G401 (cell line): Measurements from ENCODE around the gene NPHS1. TPM values are rescaled to one million over a fixed set of nuclear protein-coding genes. Genes with fewer than 3 reads are reported as not detected.
"Not testable (repeated sequence)": the region's sequence is repeated elsewhere in the genome, so short reads cannot be mapped to it uniquely, and the experiment has no call there.

Experiments
- DNase-seq: peaks from one replicate; pipeline ENCODE4 v3.0.0-alpha.2; 2015; ENCODE audit warnings: low spot score
- in situ Hi-C: cut with HindIII; loops from 2 replicates; pipeline ENCODE4 v1.10.0; 2016; ENCODE audit warnings: low sequenced_read_pairs, mixed read lengths
- total RNA-seq: library from RNA; depleted of rRNA; stranded (reverse); fragments of >200 nt; shearing (Covaris generic); gene quantifications from 2 replicates; pipeline ENCODE4 v1.2.3, GENCODE V29; 2014

NPHS1 gene
- total RNA-seq, 1 experiment from 2014 or later, result not detected

DNA sequence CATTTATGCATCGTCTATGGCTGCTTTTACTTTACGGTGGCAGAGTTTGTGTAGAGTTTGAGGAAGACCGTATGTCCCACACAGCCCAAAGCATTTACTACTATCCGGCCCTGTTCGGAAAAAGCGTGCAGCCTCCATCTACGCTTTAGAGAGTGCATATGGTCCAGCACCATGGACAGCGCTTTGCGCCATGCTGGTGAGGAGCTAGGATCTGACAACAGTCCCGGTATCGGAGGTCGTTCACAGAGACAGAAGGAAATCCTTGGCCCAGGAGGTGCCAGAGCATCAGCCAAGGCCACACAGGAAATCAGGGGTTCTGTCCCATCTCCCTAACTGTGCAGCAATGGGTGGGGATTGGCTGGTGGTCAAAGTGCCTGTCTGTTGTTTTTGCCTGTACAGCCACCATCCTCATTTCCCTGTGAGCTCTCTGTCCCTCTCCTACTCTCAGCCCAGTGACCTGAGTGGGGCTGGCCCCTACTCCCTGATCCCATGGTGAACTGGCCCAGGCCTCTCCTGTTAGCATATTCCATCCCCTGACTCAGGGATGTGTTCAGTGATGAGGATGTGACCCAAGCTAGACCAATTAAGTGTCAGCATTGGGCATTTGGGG is 23.5 kb downstream of the NPHS1 start:
- DNase-seq, result peak; percentile 2
- in situ Hi-C loops, result no loop called here

DNA sequence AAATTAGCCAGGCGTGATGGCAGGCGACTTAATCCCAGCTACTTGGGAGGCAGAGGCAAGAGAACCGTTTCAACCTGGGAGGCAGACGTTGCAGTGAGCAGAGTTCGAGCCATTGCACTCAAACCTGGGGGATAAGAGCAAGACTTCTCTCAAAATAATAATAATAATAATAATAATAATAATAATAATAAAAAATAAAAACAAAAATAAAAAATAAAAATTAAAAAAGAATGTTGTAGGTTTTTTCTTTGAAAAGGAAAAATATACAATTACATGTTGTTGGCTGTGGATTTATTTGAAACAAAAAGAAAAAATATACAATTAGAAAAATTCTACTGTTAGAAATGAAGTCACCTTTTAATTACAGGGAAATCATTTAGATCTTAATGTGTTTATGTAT is 28.2 kb downstream of the NPHS1 start:
- DNase-seq, result no peak
- in situ Hi-C loops, result no loop called here

DNA sequence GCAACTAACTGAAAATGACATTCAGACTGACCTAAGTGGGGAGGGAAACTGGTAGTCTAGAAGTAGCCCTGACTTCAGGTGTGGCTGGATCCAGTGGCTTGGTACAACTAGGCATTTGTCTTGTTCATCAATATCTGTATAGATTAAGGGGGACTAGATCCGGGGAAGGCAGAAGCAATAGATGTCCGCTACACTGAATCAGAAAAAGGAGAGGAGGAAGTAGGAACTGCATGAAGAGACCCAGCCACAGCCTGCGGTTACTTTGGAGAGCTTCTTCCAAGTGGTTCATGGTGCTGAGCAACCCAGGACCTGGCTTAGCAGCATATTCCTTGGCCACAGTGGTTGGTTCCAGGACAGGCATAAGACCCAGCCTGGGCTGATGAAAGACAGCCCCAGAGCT is 29.7 kb downstream of the NPHS1 start:
- in situ Hi-C loops, result no loop called here
- DNase-seq, result no peak

DNA sequence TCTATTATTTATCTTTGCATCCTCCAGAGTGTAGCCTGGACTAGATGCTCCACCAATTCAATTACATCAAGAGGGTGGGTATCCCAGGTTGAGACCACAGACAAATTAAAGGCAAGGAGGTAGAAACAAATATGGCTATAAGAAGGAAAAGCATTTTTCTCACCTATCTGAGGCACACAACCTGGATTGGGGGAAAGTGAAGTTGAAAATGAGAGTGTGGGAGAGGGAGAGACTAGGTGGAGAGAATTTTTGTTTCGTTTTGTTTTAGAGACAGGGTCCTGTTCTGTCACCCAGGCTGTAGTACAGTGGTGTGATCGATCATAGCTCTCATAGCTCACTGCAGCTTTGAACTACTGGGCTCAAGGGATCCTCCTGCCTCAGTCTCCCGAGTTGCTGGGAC is 33.9 kb downstream of the NPHS1 start:
- in situ Hi-C loops, result no loop called here
- DNase-seq, result no peak

DNA sequence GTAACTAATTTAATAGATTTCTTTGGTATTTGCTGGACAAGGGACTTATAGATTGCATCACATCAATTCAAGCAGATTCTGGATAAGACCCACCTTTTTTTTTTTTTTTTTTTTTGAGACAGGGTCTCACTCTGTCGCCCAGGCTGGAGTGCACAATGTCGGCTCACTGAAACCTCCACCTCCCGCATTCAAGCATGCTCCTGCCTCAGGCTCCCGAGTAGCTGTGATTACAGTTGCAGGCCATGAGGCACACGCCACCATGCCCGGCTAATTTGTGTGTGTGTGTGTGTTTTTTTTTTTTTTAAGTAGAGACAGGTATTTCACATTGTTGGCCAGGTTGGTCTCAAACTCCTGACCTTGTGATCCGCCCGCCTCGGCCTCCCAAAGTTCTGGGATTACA is 35.5 kb downstream of the NPHS1 start:
- in situ Hi-C loops, result no loop called here
- DNase-seq, result no peak

DNA sequence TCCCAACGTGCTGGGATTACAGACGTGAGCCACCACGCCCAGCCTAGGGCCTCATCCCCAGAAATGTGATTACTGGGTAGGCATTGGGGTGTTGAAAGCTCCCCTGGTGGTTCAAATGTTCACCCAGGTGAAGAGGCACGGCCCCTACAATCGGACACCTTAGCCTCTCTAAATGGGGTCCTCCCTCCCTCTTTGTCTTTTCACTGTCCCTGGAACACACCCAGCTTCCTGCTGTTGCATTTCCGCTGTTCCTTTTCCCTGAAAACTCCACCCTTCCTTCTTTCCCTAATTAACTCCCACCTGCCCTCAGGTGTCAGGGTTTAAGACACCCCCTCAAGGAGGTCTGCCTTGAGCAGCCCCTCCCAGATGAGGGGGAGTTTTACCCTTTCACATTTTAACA is 36.0 kb downstream of the NPHS1 start:
- no peak for DNase-seq
- in situ Hi-C loops, result no loop called here

DNA sequence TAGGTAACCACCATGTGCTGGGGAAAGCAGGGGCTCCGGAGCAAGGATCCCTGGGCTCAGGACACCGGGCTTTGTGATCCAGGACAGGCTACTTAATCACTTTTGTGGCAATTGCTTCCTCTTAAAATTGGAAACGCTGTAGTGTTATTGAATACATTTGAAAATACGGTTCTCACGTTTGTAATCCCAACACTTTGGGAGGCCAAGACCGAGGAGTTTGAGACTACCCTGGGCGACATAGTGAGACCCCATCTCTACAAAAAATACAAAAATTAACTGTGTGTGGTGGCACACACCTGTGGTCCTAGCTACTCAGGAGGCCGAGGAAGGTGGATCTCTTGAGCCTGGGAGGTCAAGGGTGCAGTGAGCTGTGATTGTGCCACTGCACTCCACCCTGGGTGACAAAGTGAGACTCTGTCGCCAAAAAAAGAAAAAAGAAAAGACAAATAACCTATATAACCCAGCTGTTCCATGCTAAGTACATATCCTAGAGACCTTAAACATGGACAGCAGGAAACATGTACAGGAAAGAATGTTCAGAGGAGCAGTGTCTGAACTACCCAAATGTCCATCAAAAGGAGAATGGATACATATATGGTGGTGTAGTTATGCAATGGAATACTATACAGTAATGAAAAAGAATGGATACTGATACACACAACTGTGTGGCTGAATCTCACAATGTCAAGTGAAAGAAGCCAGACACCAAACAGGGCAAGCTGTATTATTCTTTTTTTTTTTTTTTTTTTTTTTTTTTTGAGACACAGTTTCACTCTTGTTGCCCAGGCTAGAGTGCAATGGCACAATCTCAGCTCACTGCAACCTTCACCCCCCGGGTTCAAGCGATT is 39.0 kb downstream of the NPHS1 start:
- no peak for DNase-seq
- in situ Hi-C loops, result no loop called here

DNA sequence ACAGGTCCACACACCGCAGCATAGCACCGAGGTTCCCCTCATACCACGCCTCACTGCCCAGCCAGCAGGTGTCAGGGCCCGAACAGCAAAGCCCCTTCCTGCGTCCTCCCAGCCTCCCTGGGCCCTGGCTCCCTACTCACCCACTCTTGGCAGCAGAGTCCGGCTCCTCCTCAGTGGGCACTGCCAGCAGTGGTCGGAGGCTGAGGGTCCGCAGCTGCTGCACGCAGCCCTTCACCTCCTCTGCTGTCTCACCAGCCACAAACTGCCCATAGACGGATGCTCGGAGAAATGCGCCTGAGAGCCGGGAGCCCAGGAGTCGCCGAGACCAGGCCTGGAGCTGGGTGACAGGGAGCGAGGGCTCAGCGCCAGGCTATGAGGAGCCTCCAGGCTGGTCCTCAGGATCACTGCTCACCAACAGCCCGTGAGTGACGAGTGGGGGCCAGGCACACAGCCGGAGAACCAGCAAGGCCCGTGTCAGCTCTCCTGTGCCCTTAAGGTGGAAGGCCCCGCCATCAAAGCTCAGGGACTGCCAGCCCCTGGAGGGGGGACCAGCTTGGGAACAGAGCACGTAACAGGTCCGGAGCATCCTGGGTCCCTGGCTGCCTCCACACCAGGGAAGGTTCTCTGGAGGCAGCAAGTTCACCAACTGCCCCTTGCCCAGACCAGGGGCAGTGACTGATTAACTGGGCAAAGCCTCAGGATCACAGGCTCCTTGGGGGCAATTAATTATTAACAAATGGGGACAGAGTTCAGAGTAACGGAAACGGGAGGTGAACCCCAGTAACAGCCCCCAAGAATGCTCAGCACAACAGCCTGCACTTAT is 39.9 kb downstream of the NPHS1 start, which contains the start of gene PRODH2:
Gene PRODH2 (minus strand): TSS at position 626 of the 823 bp plus-strand sequence. CDS start 40 bp downstream, at position 586.
- no peak for DNase-seq
- in situ Hi-C loops, result no loop called here

DNA sequence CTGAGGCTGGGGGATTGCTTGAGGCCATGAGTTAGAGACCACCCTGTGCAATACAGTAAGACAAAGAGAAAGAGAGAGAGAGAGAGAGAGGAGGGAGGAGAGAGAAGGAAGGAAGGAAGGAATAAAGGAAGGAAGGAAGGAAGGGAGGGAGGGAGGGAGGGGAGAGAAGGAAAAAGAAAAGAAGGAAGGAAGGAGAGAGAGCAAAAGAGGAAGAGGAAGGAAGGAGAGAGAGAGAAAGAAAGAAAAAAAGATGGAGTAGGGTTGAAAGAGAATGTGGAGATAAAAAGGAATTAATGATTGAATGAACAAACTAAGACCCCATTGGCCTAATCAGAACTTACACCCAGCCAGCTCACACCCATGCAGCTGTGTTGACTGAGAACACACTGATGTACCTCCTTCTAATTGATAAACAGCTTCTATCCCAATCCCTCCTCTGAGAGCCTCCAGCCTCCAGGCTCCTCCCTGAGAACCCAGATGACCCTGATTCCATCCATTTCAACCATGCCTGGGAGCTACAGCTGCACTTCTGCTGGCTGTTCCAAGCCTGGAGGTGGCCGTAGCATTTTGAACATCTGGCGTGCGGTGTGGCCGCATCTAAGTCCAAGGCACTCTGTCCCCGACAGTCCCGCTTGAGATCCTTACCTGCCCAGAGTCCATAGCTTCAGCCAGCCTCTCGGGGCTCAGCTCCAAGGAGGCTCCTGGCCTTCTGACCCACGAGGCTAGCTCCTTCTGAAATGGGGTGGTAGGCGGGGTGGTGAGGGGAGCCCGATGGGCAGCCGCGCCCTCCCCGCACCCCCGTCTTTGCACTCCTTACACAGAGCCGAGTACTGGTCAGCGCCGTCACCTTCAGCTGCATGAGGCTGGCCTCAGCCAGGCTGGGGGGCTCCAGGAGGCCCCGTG is 40.7 kb downstream of the NPHS1 start:
- in situ Hi-C loops, result no loop called here
- DNase-seq, result no peak

DNA sequence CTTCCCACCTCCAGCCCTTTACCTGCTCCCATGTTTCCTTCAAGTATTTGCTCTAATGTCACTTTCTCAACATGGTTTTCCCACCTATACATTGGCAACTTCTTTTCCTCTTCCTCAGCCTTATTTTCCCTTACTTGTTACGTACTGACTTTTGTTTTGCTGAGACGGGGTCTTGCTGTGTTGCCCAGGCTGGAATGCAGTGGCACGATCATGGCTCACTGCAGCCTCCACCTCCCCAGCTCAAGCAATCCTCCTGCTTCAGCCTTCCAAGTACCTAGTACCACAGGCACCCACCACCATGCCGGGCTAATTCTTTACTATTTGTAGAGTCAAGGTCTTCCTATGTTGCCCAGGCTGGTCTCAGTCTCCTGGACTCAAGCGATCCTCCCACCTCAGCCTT is 44.7 kb downstream of the NPHS1 start:
- DNase-seq, result no peak
- in situ Hi-C loops, result no loop called here

DNA sequence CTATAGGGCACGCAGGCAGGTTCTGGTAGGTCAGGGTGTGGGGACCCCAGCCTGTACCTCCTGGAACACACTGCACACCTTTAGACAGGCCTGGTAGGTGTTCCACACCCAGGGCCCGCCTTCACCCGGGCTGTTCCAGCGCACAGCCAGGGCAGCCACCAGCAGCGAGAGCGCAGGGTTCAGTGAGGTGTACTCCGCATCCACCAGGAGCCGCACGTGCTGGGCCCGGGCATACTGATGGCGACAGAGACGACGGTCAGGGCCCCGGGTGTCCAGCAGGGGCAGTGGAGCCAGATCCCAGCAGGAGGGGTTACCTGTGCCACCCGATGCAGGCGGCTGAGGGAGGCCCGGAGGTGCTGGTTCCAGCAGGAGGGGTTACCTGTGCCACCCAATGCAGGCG is 45.7 kb downstream of the NPHS1 start:
- in situ Hi-C loops, result no loop called here

DNA sequence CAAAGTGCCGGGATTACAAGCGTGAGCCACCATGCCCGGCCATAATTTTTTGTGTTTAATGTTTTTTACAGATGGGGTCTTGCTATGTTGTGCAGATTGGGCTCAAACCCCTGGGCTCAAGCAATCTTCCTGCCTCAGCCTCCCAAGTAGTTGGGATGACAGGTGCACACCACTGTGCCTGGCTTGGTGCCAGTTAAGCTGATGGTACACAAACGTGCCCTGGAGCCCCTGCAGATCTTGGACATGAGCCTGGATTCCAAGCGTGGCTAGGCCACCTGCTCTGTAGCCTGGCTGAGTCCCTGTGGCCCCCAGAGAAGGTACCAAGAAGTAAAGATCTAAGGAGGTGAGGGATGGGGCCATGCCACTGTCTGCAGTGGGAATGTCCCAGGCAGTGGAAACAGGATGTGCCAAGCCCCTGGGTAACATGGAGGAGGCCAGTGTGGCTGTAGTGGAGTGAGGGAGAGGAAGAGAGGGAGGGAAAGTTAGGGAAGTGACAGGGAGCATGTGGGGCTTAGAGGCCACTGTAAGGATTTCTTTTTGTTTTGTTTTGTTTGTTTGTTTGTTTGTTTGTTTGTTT is 46.7 kb downstream of the NPHS1 start:
- in situ Hi-C loops, result no loop called here
- no peak for DNase-seq

More for the DNA sequence above, 45.7 kb downstream of the NPHS1 start:
- no peak for DNase-seq

DNA sequence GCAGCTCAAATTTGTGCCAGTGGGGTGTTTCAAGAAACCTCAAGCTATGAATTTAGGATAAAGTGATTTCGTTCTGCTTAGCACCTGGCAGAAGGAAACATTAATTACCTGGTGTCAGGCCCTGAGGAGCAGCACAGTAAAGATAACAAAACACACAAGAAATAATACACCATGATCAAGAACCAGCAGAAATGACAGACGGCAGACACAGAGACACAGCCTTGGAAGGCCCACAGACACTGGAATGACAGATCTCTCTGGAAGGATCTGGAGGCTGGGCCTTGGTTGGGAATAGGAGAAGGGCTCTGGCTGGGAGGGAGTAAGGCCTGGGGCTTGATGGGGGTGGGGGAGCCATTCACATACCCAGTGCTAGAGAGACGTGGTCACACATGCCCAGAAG is 50.5 kb downstream of the NPHS1 start:
- DNase-seq, result no peak

DNA sequence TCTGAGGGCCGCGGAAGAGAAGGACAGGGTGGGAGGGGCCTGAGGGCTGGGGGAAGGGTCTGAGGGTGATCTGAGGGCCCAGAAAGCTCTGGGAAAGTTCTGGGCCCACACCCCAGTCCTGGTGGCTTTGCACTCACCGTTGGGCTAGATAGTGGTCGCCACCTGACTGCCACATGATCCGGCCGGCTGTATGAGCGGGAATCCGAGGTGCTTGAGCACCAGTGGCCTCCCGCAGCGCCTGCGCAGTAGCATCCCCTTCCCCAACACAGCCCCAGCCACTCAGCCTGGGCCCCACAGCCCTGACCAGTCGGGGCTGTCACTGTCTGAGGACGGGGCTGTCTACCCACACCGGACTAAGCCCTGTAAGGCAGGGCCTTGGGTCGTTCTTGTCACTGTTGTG is 54.6 kb downstream of the NPHS1 start:
- in situ Hi-C loops, result no loop called here
- DNase-seq, result peak; percentile 37

More for the DNA sequence above, 50.5 kb downstream of the NPHS1 start:
- in situ Hi-C loops, result no loop called here

DNA sequence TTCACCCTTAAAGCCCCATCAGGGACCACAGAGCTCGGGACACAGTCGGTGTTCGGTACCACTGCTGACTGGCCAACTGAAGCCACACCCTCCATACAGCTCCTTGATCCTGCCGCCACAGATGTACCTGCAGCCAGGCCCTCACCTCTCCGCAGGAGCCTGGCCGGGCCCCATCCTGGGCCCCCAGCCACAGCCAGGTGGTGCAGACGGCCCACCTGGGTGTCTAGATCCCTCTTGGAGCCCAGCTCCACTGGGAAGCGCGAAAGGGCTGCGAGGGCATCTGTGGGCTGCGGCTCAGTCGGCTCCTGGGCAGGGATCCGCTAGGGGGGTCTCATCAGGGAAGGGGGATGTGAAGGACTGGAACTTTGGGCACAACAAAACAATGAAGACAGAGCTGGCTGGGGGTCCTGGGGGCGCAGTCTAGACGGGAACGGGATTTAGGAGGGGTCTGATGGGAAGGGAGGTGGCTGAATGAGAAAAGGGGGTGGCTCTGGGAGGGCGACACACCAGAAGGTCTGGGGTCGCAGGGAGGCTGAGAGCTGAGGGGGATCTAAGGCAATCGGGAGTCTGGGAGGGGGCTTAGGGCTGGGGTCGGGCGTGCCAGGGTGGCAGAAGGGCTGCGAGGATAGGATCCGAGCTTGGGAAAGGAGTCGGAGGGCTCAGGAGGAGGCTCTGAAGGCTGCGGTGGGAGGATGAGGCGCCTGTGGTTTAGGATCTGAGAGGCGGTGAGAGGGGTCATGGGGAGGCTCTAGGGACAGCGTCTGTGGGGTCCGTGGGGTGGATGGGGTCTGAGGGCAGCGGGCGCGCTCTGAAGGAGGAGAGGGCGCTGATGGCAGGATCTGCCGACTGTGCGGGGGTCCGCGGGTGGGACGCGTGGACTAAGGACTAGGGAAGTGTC is 55.4 kb downstream of the NPHS1 start:
- in situ Hi-C loops, result no loop called here

DNA sequence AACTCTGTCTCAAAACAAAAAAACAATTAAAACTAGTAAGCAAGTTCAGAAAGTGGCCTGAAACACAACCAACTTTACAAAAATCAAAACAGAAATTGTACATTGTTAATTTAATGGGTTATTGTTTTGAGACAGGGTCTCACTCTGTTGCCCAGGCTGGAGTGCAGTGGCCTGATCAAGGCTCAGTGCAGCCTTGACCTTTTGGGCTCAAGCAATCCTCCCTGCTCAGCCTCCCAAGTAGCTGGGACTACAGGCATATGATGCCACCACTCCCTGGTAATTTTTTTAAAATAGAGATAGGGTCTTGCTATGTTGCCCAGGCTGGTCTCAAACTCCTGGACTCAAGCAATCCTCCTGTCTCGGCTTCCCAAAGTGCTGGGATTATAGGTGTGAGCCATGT is 56.7 kb downstream of the NPHS1 start:
- DNase-seq, in situ Hi-C loops: not testable (repeated sequence)

More for the DNA sequence above, 55.4 kb downstream of the NPHS1 start:
- no peak for DNase-seq

DNA sequence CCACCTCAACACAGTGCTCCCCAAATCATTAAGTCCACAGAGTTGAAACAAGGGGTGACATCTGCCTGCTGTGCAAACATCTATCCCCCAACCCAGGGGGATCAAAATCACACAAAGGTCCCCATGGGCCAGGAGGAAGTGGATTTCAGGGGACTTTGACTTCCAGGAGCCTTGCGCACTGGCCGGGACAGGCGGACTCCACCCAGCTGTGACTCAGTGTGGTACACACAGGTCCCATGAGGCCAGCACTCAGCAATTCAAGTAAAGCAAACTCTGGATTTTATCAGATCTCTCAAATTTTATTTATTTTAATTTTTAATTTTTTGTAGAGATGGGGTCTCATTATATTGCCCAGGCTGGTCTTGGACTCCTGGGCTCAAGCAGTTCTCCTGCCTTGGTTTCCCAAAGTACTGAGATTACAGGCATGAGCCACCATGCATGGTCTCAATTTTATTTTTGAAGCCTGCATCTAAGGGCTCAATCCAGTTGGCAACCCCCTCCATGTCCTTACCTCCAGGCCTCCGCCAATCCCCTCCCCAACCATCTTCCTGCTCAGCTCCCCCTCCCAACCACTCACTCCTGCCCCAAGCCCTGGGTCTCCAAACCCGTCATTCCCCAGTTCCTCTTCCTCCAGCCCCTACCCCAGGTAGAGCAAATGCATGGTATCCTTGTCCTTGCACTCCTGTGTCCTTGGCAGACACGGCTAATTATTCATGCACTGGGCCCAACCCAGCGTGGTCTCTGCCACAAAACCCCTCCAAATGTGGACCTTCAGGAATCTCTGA is 58.7 kb downstream of the NPHS1 start:
- no peak for DNase-seq
- in situ Hi-C loops, result no loop called here
